Stomach (tissue), 4 donors: ENCODE data around the gene CPXM2.

Experiments used
- POLR2A ChIP-seq, 4 donors: fragments of 450-650 bp; IDR thresholded peaks; one replicate each; pipeline ENCODE4 v1.6.1; 2016; ENCODE audit warnings: antibody characterized with exemption in 4 of 4, control low read depth in 2 of 4, mild to moderate bottlenecking in 1 of 4, moderate library complexity in 1 of 4
- TF ChIP-seq, protein P1 (sequence below), 7 experiments: fragments of 450-650 bp in 4 of 7; fragments of 200-600 bp in 3 of 7; sonication (generic) in 3 of 7; IDR thresholded peaks; one replicate each; pipeline ENCODE4 v1.5.1; 2016 to 2019; ENCODE audit warnings: antibody characterized with exemption in 7 of 7, control low read depth in 2 of 7, mild to moderate bottlenecking in 1 of 7

DNA sequence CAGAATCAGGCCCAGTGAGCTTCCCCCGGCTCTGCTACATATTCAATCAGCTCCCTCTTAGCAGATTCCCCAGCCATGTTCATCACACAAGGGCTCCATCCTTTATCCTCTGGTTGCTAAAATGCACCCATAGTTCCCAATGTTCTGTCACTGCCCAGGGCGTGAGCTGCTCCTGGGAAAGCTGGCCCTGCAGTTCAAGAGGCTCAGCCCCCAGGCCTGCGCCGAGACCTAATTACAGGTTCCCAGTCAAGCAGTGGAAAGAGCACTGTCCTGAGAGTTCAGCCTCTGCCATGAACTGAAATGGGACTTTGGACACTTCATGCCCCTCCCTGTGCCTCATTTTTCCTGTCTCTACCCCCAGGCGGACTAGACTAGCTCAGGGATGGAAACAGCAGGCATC is 149.9 kb downstream of the CPXM2 start:
- TF ChIP-seq, protein P1, sequence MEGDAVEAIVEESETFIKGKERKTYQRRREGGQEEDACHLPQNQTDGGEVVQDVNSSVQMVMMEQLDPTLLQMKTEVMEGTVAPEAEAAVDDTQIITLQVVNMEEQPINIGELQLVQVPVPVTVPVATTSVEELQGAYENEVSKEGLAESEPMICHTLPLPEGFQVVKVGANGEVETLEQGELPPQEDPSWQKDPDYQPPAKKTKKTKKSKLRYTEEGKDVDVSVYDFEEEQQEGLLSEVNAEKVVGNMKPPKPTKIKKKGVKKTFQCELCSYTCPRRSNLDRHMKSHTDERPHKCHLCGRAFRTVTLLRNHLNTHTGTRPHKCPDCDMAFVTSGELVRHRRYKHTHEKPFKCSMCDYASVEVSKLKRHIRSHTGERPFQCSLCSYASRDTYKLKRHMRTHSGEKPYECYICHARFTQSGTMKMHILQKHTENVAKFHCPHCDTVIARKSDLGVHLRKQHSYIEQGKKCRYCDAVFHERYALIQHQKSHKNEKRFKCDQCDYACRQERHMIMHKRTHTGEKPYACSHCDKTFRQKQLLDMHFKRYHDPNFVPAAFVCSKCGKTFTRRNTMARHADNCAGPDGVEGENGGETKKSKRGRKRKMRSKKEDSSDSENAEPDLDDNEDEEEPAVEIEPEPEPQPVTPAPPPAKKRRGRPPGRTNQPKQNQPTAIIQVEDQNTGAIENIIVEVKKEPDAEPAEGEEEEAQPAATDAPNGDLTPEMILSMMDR (IDR thresholded peaks at IDR 0.05), result no peak
- TF ChIP-seq POLR2A (IDR thresholded peaks at IDR 0.05), result no peak
